ENCODE measurements around the gene SMARCC1. TPM values are rescaled to one million over a fixed set of nuclear protein-coding genes. Genes with fewer than 3 reads are reported as not detected.

The SMARCC1 gene
- total RNA-seq, 2 experiments from 2014 or later = 74.2 to 76.2 TPM

- no peak overlapping the region for H3K4me3 Mint-ChIP-seq
- CTCF ChIA-PET = no interaction called here
- peaks cover 15% of the 10 kb centered on the region for H3K4me1 Mint-ChIP-seq (ENCODE audit: low read depth)
Observed at GRCh38 chr3:47772047-47772446, 9.6 kb downstream of the SMARCC1 start.

DNA sequence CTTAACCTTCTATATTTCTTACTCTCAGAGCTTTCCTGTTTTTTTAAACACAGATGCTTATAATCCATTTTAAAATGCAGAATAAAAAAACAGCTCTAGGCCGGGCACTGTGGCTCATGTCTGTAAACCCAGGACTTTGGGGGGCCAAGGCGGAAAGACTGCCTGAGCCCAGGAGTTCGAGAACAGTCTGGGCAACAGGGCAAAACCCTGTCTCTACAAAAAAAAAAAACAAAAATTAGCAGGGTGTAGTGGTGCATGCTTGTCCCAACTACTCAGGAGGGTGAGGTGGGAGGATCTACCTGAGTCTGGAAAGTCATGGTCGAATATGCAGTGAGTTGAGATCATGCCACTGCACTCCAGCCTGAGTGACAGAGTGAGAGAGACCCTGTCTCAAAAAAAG is 15.5 kb downstream of the SMARCC1 start:
- no peak overlapping the region for H3K27ac ChIP-seq (ENCODE audit: low read depth in 1 of 2, low read length in 2 of 2)
- ChIA-PET POLR2A (no interaction called here), CTCF (no interaction called here)
- H3K9me3 ChIP-seq (ENCODE audit: control insufficient read depth in 1 of 2, insufficient read depth in 1 of 2, low read length in 2 of 2) = no peaks in the 10 kb centered on the region
- no peak overlapping the region for H3K4me3 ChIP-seq (ENCODE audit: low read length)
- no peak for TF ChIP-seq CTCF (IDR thresholded peaks at IDR 0.05)
- Mint-ChIP-seq H3K27ac (no peak overlapping the region), H3K27me3 (no peaks in the 10 kb centered on the region), H3K4me1 (ENCODE audit: low read depth) (peaks cover 15% of the 10 kb centered on the region), H3K9me3 (no peaks in the 10 kb centered on the region), H3K4me3 (no peak overlapping the region), H3K36me3 (ENCODE audit: low read depth) (peaks cover 51% of the 10 kb centered on the region)
- DNase-seq (no peak), ATAC-seq (ENCODE audit: poor library complexity) (no peak)
- H3K27me3 ChIP-seq (ENCODE audit: control insufficient read depth in 1 of 2, insufficient read depth in 2 of 2, low read length in 2 of 2) = no peaks in the 10 kb centered on the region
- H3K36me3 ChIP-seq (ENCODE audit: insufficient read depth, low read length) = peaks cover 44% of the 10 kb centered on the region
- intact Hi-C loops (cut with DNase I, micrococcal nuclease) = no loop called here
- no peaks in the 10 kb centered on the region for H3K4me1 ChIP-seq (ENCODE audit: insufficient read depth, low read length)

More at GRCh38 chr3:47772047-47772446, 9.6 kb downstream of the SMARCC1 start:
- no peak for TF ChIP-seq CTCF (IDR thresholded peaks at IDR 0.05)
- Histone ChIP-seq H3K4me1 (ENCODE audit: insufficient read depth, low read length) (peaks cover 24% of the 10 kb centered on the region), H3K9me3 (ENCODE audit: control insufficient read depth in 1 of 2, insufficient read depth in 1 of 2, low read length in 2 of 2) (no peaks in the 10 kb centered on the region), H3K4me3 (ENCODE audit: low read length) (no peak overlapping the region), H3K36me3 (ENCODE audit: insufficient read depth, low read length) (peaks cover 41% of the 10 kb centered on the region), H3K27ac (ENCODE audit: low read depth in 1 of 2, low read length in 2 of 2) (no peak overlapping the region), H3K27me3 (ENCODE audit: control insufficient read depth in 1 of 2, insufficient read depth in 2 of 2, low read length in 2 of 2) (no peaks in the 10 kb centered on the region)
- POLR2A ChIA-PET = no interaction called here
- Mint-ChIP-seq H3K27me3 (no peaks in the 10 kb centered on the region), H3K36me3 (ENCODE audit: low read depth) (peaks cover 44% of the 10 kb centered on the region), H3K9me3 (no peaks in the 10 kb centered on the region), H3K27ac (no peak overlapping the region)
- intact Hi-C loops (cut with DNase I, micrococcal nuclease) = no loop called here
- no peak for DNase-seq
- no peak for ATAC-seq (ENCODE audit: poor library complexity)

GRCh38 chr3:47762233-47762632 is 19.5 kb downstream of the SMARCC1 start:
- Mint-ChIP-seq H3K27me3 (no peaks in the 10 kb centered on the region), H3K4me3 (no peak overlapping the region), H3K36me3 (ENCODE audit: low read depth) (peaks cover 50% of the 10 kb centered on the region), H3K4me1 (ENCODE audit: low read depth) (peaks cover 10% of the 10 kb centered on the region), H3K27ac (peak overlapping the region; percentile 40), H3K9me3 (no peaks in the 10 kb centered on the region)
- H3K4me1 ChIP-seq (ENCODE audit: insufficient read depth, low read length) = no peaks in the 10 kb centered on the region
- ATAC-seq (ENCODE audit: poor library complexity) (no peak), DNase-seq (no peak)
- ChIA-PET POLR2A (no interaction called here), CTCF (no interaction called here)
- peaks cover 28% of the 10 kb centered on the region for H3K36me3 ChIP-seq (ENCODE audit: insufficient read depth, low read length)
- intact Hi-C loops (cut with DNase I, micrococcal nuclease) = no loop called here
- H3K27me3 ChIP-seq (ENCODE audit: control insufficient read depth in 1 of 2, insufficient read depth in 2 of 2, low read length in 2 of 2) = no peaks in the 10 kb centered on the region
- H3K27ac ChIP-seq (ENCODE audit: low read depth in 1 of 2, low read length in 2 of 2) = no peak overlapping the region
- no peak for TF ChIP-seq CTCF (IDR thresholded peaks at IDR 0.05)
- no peaks in the 10 kb centered on the region for H3K9me3 ChIP-seq (ENCODE audit: control insufficient read depth in 1 of 2, insufficient read depth in 1 of 2, low read length in 2 of 2)
- no peak overlapping the region for H3K4me3 ChIP-seq (ENCODE audit: low read length)
